ENCODE data around the gene CELSR1. TPM values are rescaled to one million over a fixed set of nuclear protein-coding genes. Genes with fewer than 3 reads are reported as not detected.

The CELSR1 gene
- total and polyA plus RNA-seq, 2 of the 13 experiments (the other 11 are each of a cell fraction or from before 2014, with no cell fraction given): 0.78 to 1.8 TPM

- TF ChIP-seq REST (IDR thresholded peaks at IDR 0.05; ENCODE audit: borderline replicate concordance in 1 of 2, low read depth in 1 of 2, low read length in 2 of 2) (no peak), ZKSCAN5 (CRISPR knock-in tag; IDR thresholded peaks at IDR 0.05) (no peak), ZNF496 (CRISPR knock-in tag; IDR thresholded peaks at IDR 0.05; ENCODE audit: insufficient replicate concordance) (no peak), FOXP4 (CRISPR knock-in tag; IDR thresholded peaks at IDR 0.05) (0 out of 2 replicates have a peak, but pooled peaks have one; percentile 22), CSRNP2 (CRISPR knock-in tag; conservative IDR thresholded peaks at IDR 0.05; ENCODE audit: low read depth) (no peak), NFYB (CRISPR knock-in tag; IDR thresholded peaks at IDR 0.05) (no peak), GPBP1L1 (CRISPR knock-in tag; IDR thresholded peaks at IDR 0.05) (no peak), ZNF138 (CRISPR knock-in tag; IDR thresholded peaks at IDR 0.05; ENCODE audit: low read depth) (no peak), DNMT1 (CRISPR knock-in tag; IDR thresholded peaks at IDR 0.05) (no peak), ZNF691 (CRISPR knock-in tag; IDR thresholded peaks at IDR 0.05; ENCODE audit: borderline replicate concordance, low read depth) (peak; percentile 70; the same call in 1 of the 2 replicates), ZIK1 (CRISPR knock-in tag; IDR thresholded peaks at IDR 0.05; ENCODE audit: borderline replicate concordance, low read depth) (no peak), ZNF331 (CRISPR knock-in tag; IDR thresholded peaks at IDR 0.05) (no peak), LBX2 (CRISPR knock-in tag; IDR thresholded peaks at IDR 0.05; ENCODE audit: borderline replicate concordance) (no peak), ZBED4 (CRISPR knock-in tag; IDR thresholded peaks at IDR 0.05; ENCODE audit: borderline replicate concordance) (no peak)
These were observed 10.4 kb upstream of the CELSR1 start (continued) for GRCh38 chr22:46547883-46548244.
